ENCODE data around the gene TEX19. TPM values are rescaled to one million over a fixed set of nuclear protein-coding genes. Genes with fewer than 3 reads are reported as not detected.
A peak's percentile ranks its signal among the peaks of the same experiment; 100 is the strongest.
"Not testable (repeated sequence)": the region's sequence is repeated elsewhere in the genome, so short reads cannot be mapped to it uniquely, and the experiment has no call there.

The TEX19 gene
- total RNA-seq, 1 donor from 2014 or later = not detected

- TF ChIP-seq, protein P1, sequence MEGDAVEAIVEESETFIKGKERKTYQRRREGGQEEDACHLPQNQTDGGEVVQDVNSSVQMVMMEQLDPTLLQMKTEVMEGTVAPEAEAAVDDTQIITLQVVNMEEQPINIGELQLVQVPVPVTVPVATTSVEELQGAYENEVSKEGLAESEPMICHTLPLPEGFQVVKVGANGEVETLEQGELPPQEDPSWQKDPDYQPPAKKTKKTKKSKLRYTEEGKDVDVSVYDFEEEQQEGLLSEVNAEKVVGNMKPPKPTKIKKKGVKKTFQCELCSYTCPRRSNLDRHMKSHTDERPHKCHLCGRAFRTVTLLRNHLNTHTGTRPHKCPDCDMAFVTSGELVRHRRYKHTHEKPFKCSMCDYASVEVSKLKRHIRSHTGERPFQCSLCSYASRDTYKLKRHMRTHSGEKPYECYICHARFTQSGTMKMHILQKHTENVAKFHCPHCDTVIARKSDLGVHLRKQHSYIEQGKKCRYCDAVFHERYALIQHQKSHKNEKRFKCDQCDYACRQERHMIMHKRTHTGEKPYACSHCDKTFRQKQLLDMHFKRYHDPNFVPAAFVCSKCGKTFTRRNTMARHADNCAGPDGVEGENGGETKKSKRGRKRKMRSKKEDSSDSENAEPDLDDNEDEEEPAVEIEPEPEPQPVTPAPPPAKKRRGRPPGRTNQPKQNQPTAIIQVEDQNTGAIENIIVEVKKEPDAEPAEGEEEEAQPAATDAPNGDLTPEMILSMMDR (IDR thresholded peaks at IDR 0.05) = no peak
- intact Hi-C loops (cut with DNase I) = no loop called here
Observed at GRCh38 chr17:82374626-82375331, 15.7 kb downstream of the TEX19 start.

GRCh38 chr17:82375359-82376041 is 16.5 kb downstream of the TEX19 start:
- DNase-seq = peak; percentile 37
- H3K27me3 ChIP-seq (ENCODE audit: low read depth) = peaks cover 85% of the 10 kb centered on the region
- no peaks in the 10 kb centered on the region for H3K9me3 ChIP-seq
- H3K4me3 ChIP-seq = no peak overlapping the region
- intact Hi-C loops (cut with DNase I) = no loop called here
- no peak for ATAC-seq
- H3K36me3 ChIP-seq = no peaks in the 10 kb centered on the region
- H3K4me1 ChIP-seq = peaks cover 20% of the 10 kb centered on the region
- H3K27ac ChIP-seq = no peak overlapping the region
- TF ChIP-seq, protein P1 (IDR thresholded peaks at IDR 0.05) = no peak

More at GRCh38 chr17:82374626-82375331, 15.7 kb downstream of the TEX19 start:
- Histone ChIP-seq H3K27ac (no peak overlapping the region), H3K4me3 (no peak overlapping the region), H3K36me3 (no peaks in the 10 kb centered on the region), H3K9me3 (no peaks in the 10 kb centered on the region), H3K4me1 (peaks cover 28% of the 10 kb centered on the region), H3K27me3 (ENCODE audit: low read depth) (peaks cover 86% of the 10 kb centered on the region)
- peak; percentile 38 for DNase-seq
- ATAC-seq = no peak

- DNase-seq = peak; percentile 25
- no peak overlapping the region for H3K4me3 ChIP-seq
- H3K4me1 ChIP-seq = peaks cover 13% of the 10 kb centered on the region
- intact Hi-C loops (cut with DNase I) = no loop called here
- TF ChIP-seq, protein P1 (IDR thresholded peaks at IDR 0.05) = no peak
- no peak overlapping the region for H3K27ac ChIP-seq
- H3K36me3 ChIP-seq = no peaks in the 10 kb centered on the region
- no peaks in the 10 kb centered on the region for H3K9me3 ChIP-seq
- peaks cover 85% of the 10 kb centered on the region for H3K27me3 ChIP-seq (ENCODE audit: low read depth)
- no peak for ATAC-seq
Observed at GRCh38 chr17:82376042-82376730, 17.1 kb downstream of the TEX19 start.

- peaks cover 76% of the 10 kb centered on the region for H3K27me3 ChIP-seq (ENCODE audit: low read depth)
- H3K4me3 ChIP-seq; H3K4me1 ChIP-seq; DNase-seq; H3K36me3 ChIP-seq; intact Hi-C loops (cut with DNase I); H3K9me3 ChIP-seq; ATAC-seq; H3K27ac ChIP-seq: not testable (repeated sequence)
Observed at GRCh38 chr17:82377294-82377693, 18.2 kb downstream of the TEX19 start.

- TF ChIP-seq, protein P1 (IDR thresholded peaks at IDR 0.05) = no peak
- Histone ChIP-seq H3K27me3 (ENCODE audit: low read depth) (peaks cover 75% of the 10 kb centered on the region), H3K4me3 (no peak overlapping the region), H3K36me3 (no peaks in the 10 kb centered on the region), H3K27ac (no peak overlapping the region), H3K4me1 (no peaks in the 10 kb centered on the region), H3K9me3 (no peaks in the 10 kb centered on the region)
- DNase-seq (no peak), ATAC-seq (no peak)
- intact Hi-C loops (cut with DNase I) = no loop called here
Observed at GRCh38 chr17:82377924-82378740, 19.1 kb downstream of the TEX19 start.

All from lower lobe of right lung (tissue), 2 donors.